WERI-Rb-1 (cell line): ENCODE results near the gene SPTB.

Source experiments
- DNase-seq: peaks from one replicate; pipeline ENCODE4 v3.0.0-alpha.2; 2020
- H3K27ac ChIP-seq: fragments of 250-450 bp; sonication (Bioruptor Pico); 2 replicates; pipeline ENCODE4 v1.5.1; 2020; ENCODE audit warnings: mild to moderate bottlenecking, moderate library complexity
- H3K27me3 ChIP-seq: fragments of 250-450 bp; sonication (Bioruptor Pico); 2 replicates; pipeline ENCODE4 v1.5.1; 2021; ENCODE audit warnings: mild to moderate bottlenecking, low read depth, moderate library complexity; ENCODE audit not compliant: insufficient read depth, severe bottlenecking
- H3K36me3 ChIP-seq: fragments of 250-450 bp; sonication (Bioruptor Pico); 2 replicates; pipeline ENCODE4 v1.5.1; 2020; ENCODE audit warnings: mild to moderate bottlenecking, moderate library complexity
- H3K4me3 ChIP-seq: 2 replicates; pipeline ENCODE4 v1.5.1; 2011; ENCODE audit warnings: low read depth, mild to moderate bottlenecking, control low read depth, low read length
- H3K9me3 ChIP-seq: fragments of 250-450 bp; sonication (Bioruptor Pico); 2 replicates; pipeline ENCODE4 v1.5.1; 2021; ENCODE audit warnings: mild to moderate bottlenecking, moderate library complexity; ENCODE audit not compliant: severe bottlenecking
- TF ChIP-seq, protein P1 (sequence below): IDR thresholded peaks from 2 replicates; pipeline ENCODE4 v1.5.1; 2011; ENCODE audit warnings: low read depth, mild to moderate bottlenecking, control low read depth, inconsistent platforms, low read length

The SPTB gene

DNA sequence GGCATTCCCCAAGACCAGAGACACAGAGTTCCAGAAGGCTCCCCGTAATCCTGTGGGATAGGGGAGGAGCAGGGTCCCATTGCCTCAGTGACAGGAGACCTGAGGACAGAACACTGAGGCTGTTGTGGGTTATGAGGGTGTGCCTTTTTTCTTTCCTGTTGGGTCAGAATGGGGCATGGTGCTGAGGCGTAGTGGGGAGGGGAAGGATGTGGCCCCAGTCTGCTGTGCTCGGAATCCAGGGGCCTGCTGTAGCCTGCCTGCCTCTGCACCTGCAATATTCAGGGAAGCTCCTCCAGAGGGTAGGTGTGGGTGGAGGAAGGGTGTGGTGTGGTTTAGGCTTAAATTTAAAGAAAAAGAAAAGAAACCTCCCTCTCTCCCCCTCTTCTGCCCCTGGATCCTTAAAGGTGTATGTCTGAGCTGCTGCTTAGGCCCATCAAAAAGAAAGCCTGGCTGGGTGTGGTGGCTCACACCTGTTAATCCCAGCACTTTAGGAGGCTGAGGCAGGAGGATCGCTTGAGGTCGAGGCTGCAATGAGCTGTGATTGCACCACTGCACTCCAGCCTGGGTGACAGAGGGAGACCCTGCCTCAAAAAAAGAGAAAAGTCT lies 156.8 kb downstream of the SPTB start:
- Histone ChIP-seq H3K27me3 (no peaks in the 10 kb centered on the region), H3K36me3 (peaks cover 3% of the 10 kb centered on the region; the same call in 1 of the 2 replicates), H3K4me3 (no peak overlapping the region), H3K27ac (no peak overlapping the region), H3K9me3 (peaks cover 5% of the 10 kb centered on the region)
- DNase-seq = no peak
- TF ChIP-seq, protein P1, sequence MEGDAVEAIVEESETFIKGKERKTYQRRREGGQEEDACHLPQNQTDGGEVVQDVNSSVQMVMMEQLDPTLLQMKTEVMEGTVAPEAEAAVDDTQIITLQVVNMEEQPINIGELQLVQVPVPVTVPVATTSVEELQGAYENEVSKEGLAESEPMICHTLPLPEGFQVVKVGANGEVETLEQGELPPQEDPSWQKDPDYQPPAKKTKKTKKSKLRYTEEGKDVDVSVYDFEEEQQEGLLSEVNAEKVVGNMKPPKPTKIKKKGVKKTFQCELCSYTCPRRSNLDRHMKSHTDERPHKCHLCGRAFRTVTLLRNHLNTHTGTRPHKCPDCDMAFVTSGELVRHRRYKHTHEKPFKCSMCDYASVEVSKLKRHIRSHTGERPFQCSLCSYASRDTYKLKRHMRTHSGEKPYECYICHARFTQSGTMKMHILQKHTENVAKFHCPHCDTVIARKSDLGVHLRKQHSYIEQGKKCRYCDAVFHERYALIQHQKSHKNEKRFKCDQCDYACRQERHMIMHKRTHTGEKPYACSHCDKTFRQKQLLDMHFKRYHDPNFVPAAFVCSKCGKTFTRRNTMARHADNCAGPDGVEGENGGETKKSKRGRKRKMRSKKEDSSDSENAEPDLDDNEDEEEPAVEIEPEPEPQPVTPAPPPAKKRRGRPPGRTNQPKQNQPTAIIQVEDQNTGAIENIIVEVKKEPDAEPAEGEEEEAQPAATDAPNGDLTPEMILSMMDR = no peak

DNA sequence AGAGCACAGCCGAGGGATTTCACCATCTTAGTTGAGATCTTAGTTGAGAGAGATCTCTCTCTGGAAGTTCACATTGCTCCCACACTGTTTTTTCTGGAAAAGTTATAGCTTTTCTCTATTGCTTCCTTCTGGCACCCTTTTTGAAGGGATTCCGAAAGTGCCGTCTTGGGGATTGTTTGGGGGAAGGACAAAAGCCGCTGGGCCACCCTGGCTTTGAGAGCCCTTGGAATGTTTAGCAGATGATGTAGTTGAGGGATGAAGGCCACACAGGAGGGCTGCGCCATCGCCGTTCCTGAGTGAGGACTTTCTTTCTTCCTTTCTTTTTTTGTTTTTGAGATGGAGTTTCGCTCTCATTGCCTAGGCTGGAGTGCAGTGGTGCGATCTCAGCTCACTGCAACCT lies 157.8 kb downstream of the SPTB start:
- Histone ChIP-seq H3K27me3 (no peaks in the 10 kb centered on the region), H3K4me3 (no peak overlapping the region), H3K9me3 (peaks cover 5% of the 10 kb centered on the region), H3K36me3 (no peaks in the 10 kb centered on the region), H3K27ac (no peak overlapping the region)
- DNase-seq = no peak
- TF ChIP-seq, protein P1 = no peak

DNA sequence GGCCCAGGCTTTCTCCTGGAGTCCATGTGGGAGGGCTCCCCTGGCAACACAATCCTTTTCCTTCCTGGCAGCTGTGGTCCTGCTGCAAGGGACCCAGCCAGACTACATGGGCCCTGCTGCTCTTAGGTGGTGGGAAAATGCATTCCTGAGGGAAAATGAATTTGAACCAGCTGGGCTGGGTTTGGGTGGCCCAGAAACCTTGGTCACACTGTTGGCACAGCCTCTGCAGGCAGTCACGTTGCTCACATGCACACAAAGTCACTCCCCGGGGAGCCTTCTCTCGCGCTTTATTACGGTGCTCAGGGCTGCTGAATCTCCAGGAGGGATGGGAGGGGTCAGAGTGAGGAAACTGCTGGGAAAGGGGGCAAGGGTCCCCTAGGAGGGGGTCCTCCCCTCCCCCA lies 158.3 kb downstream of the SPTB start:
- Histone ChIP-seq H3K27ac (no peak overlapping the region), H3K36me3 (no peaks in the 10 kb centered on the region)
- TF ChIP-seq, protein P1 = no peak

DNA sequence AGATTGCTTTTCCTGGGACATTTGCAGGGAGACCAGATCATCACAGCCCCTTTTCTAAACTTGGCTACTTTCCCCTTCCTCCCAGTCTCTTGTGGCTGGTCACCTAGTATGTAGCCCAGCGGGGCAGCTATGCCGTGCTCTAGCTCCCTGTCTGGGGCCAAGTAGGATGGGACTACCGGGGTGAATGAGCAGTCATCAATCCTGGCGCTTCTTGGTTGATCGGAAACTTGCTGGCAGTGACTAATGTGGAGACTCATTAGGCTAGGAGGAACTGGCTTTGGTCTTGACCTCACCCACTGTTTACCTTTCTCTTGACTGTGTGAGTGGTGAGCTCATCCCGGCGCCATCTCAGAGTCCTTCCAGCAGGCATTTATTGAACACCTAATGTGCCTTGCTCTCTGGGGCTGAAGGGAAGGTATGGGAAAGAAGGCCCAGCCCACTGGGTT lies 159.6 kb downstream of the SPTB start:
- TF ChIP-seq, protein P1 = no peak
- H3K4me3 ChIP-seq = no peak overlapping the region
- H3K27ac ChIP-seq = no peak overlapping the region
- H3K27me3 ChIP-seq = no peaks in the 10 kb centered on the region
- H3K36me3 ChIP-seq = no peaks in the 10 kb centered on the region
- DNase-seq = no peak
- H3K9me3 ChIP-seq = peaks cover 5% of the 10 kb centered on the region

More for the DNA sequence above, 158.3 kb downstream of the SPTB start:
- no peak for DNase-seq
- Histone ChIP-seq H3K9me3 (peaks cover 5% of the 10 kb centered on the region), H3K4me3 (no peak overlapping the region), H3K27me3 (no peaks in the 10 kb centered on the region)

DNA sequence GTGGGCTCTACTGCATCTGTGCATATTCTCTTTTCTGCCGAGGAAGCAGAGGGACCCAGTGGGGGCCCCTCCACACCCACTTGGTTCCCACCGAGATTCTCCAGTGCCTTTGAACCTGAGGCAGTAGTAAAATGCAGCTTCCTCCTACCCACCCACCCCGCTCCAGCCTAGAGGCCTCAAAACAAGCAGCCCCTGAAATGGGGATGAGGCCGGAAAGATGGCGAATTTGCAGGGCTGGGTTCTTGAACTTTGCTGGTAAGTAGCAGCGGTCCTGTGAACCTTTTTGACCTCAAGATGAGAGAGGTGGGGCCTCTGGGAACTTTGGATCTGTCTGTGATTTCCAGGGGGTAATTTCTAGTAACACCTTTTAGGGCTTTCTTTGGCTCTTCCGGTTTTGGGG lies 160.1 kb downstream of the SPTB start:
- Histone ChIP-seq H3K27ac (no peak overlapping the region), H3K27me3 (no peaks in the 10 kb centered on the region), H3K36me3 (no peaks in the 10 kb centered on the region), H3K9me3 (peaks cover 5% of the 10 kb centered on the region), H3K4me3 (no peak overlapping the region)
- TF ChIP-seq, protein P1 = no peak
- no peak for DNase-seq

DNA sequence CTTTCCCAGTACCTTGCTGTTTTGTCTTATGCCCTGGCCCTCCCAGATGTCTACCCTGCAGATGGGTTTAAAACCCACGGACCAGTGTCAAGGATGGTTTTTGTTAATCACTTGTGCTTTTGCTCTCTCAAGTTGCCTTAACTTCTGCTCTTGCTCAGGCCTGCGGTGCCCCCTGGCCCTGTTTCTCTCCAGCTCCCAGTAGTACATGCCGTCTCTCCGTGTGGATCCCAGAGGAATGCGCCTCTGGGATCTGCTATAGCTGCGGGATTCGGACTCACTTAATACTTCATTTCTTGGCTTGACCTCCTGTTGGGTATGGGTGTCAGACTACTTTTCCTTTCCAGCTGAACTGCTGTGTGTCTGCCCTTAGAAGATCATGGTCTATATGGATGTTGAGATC lies 160.9 kb downstream of the SPTB start:
- Histone ChIP-seq H3K27me3 (no peaks in the 10 kb centered on the region), H3K4me3 (no peak overlapping the region), H3K36me3 (no peaks in the 10 kb centered on the region), H3K27ac (no peak overlapping the region), H3K9me3 (peaks cover 12% of the 10 kb centered on the region)
- TF ChIP-seq, protein P1 = no peak
- DNase-seq = no peak
